ENCODE measurements around the gene RIMOC1. TPM values are rescaled to one million over a fixed set of nuclear protein-coding genes. Genes with fewer than 3 reads are reported as not detected.
A peak's percentile ranks its signal among the peaks of the same experiment; 100 is the strongest.

RIMOC1 gene
- total and polyA plus RNA-seq, 2 of the 8 experiments (the other 6 are each of a cell fraction or from before 2014, with no cell fraction given): 20.6 to 35.1 TPM

- peak; percentile 71 to 88; a peak in 3 of 4 replicates for TF ChIP-seq SIN3A (conservative IDR thresholded peaks at IDR 0.05 in 1 of 2, IDR thresholded peaks at IDR 0.05 in 1 of 2; ENCODE audit: low read depth in 1 of 2, low read length in 2 of 2)
- TF ChIP-seq POLR2A (IDR thresholded peaks at IDR 0.05; ENCODE audit: control extremely low read depth in 1 of 2, low read depth in 2 of 2, low read length in 2 of 2): peak in 1 of 2 experiments; percentile 93; a peak in 2 of 3 replicates
- peak; percentile 91 for TF ChIP-seq KDM5A (IDR thresholded peaks at IDR 0.05; ENCODE audit: low read length)
- peak in 1 of 2 experiments; percentile 22; a peak in 1 of 3 replicates for TF ChIP-seq EP300 (IDR thresholded peaks at IDR 0.05; ENCODE audit: borderline replicate concordance in 1 of 2, low read depth in 2 of 2, low read length in 2 of 2)
Measured at GRCh38 chr5:41903892-41904799, at the start of gene RIMOC1 (continued).

Data from H1 (cell line).